ENCODE measurements around the gene ZNF831.

The ZNF831 gene

GRCh38 chr20:59157064-59157463 is 6.6 kb upstream of the ZNF831 start:
- DNase-seq (ENCODE audit: low read depth in 2 of 2, low spot score in 1 of 2) = no peak

- no peak for DNase-seq (ENCODE audit: low read depth in 2 of 2, low spot score in 1 of 2)
Measured at GRCh38 chr20:59157531-59157930, 6.1 kb upstream of the ZNF831 start.

- no peak for DNase-seq (ENCODE audit: low read depth in 2 of 2, low spot score in 1 of 2)
Measured at GRCh38 chr20:59157961-59158541, 5.6 kb upstream of the ZNF831 start.

GRCh38 chr20:59158673-59159072 is 4.9 kb upstream of the ZNF831 start:
- DNase-seq (ENCODE audit: low read depth in 2 of 2, low spot score in 1 of 2) = no peak

GRCh38 chr20:59159091-59159490 is 4.5 kb upstream of the ZNF831 start:
- DNase-seq (ENCODE audit: low read depth in 2 of 2, low spot score in 1 of 2) = no peak

GRCh38 chr20:59159493-59160376 is 3.9 kb upstream of the ZNF831 start:
- peak; percentile 37 to 56 for DNase-seq (ENCODE audit: low read depth in 2 of 2, low spot score in 1 of 2)

GRCh38 chr20:59160389-59161115 is 3.1 kb upstream of the ZNF831 start:
- DNase-seq (ENCODE audit: low read depth in 2 of 2, low spot score in 1 of 2) = no peak

GRCh38 chr20:59161721-59162120 is 1.9 kb upstream of the ZNF831 start:
- no peak for DNase-seq (ENCODE audit: low read depth in 2 of 2, low spot score in 1 of 2)

GRCh38 chr20:59164686-59165391 is 1.2 kb downstream of the ZNF831 start:
- no peak for DNase-seq (ENCODE audit: low read depth in 2 of 2, low spot score in 1 of 2)

- DNase-seq (ENCODE audit: low read depth in 2 of 2, low spot score in 1 of 2) = no peak
Measured at GRCh38 chr20:59165396-59165795, 1.8 kb downstream of the ZNF831 start.

- no peak for DNase-seq (ENCODE audit: low read depth in 2 of 2, low spot score in 1 of 2)
Measured at GRCh38 chr20:59165891-59166709, 2.5 kb downstream of the ZNF831 start.

GRCh38 chr20:59170406-59171349 is 7.1 kb downstream of the ZNF831 start:
- DNase-seq (ENCODE audit: low read depth in 2 of 2, low spot score in 1 of 2) = no peak

- DNase-seq (ENCODE audit: low read depth in 2 of 2, low spot score in 1 of 2) = no peak
Measured at GRCh38 chr20:59171986-59172385, 8.4 kb downstream of the ZNF831 start.

GRCh38 chr20:59173938-59174491 is 10.4 kb downstream of the ZNF831 start:
- DNase-seq (ENCODE audit: low read depth in 2 of 2, low spot score in 1 of 2) = no peak

GRCh38 chr20:59175002-59175401 is 11.4 kb downstream of the ZNF831 start:
- no peak for DNase-seq (ENCODE audit: low read depth in 2 of 2, low spot score in 1 of 2)

GRCh38 chr20:59175861-59176260 is 12.2 kb downstream of the ZNF831 start:
- DNase-seq (ENCODE audit: low read depth in 2 of 2, low spot score in 1 of 2) = no peak

- no peak for DNase-seq (ENCODE audit: low read depth in 2 of 2, low spot score in 1 of 2)
Measured at GRCh38 chr20:59176812-59177211, 13.2 kb downstream of the ZNF831 start.

- DNase-seq (ENCODE audit: low read depth in 2 of 2, low spot score in 1 of 2) = no peak
Measured at GRCh38 chr20:59177266-59178250, 13.9 kb downstream of the ZNF831 start.

All from stimulated activated CD8-positive, alpha-beta memory T cell treated with anti-CD3 and anti-CD28 coated beads, Interleukin-4, amount 100 ng/mL, for 4 hours (primary cell).